ENCODE data around the gene S100A1. TPM values are rescaled to one million over a fixed set of nuclear protein-coding genes. Genes with fewer than 3 reads are reported as not detected.

S100A1 gene
- total RNA-seq, 2 experiments from 2014 or later, result not detected

DNA sequence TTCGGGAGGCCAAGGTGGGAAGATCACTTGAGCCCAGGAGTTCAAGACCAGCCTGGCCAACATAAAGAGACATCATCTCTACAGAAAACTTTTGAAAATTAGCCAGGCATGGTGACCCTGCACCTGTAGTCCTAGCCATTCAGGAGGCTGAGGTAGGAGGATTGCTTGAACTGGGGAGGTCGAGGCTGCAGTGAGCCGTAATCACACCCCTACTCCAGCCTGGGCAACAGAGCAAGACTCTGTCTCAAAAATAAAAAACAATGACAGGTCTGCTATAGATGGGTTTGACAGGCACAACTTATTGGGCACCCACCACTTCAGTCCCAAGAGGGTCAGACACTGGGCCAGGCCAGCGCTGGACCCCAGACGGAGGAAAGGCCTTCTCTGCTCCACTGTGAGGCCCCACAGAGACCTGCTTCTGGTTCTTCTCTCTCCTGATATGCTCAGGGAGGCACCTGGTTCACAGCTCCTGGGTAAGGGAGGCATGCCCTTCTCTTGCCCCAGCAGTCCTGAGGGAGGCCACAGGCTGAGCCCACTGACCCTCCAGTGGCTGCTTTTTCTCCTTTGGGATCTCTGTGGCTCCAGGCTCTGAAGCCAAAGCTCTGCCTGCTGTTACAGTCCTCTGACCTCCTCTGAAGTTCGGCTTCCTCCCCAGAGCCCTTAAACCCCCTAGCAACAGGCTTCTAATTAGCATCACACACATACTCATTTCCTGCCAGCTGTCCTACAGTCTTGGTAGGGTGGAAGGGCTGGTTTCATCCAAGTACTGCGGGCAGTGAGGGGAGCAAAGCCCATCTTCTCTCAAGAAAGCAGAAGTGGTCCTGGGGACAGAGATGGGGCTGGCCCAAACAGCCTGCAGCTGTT, 29.7 kb upstream of the S100A1 start:
- intact Hi-C loops (cut with micrococcal nuclease), result no loop called here

DNA sequence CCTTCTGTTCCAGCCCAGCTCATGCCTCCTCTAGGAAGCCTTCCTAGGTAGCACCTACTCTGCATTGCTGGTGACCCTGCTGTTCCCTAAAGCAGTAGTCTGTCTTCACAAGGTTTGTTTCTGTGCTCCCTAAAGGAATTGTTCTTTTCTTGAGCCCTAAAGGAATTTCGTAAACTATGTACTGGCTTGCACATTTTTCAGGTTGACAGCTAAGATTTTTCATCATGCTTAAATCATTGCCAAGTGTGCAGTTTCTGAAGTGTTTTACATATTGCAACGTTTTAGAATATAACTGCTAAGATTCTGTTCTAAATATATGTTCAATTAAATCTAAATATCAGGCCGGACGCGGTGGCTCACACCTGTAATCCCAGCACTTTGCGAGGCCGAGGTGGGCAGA, 28.4 kb upstream of the S100A1 start:
- Mint-ChIP-seq H3K27me3 (ENCODE audit: low read depth) (no peaks in the 10 kb centered on the region), H3K9me3 (no peaks in the 10 kb centered on the region), H3K4me3 (no peak overlapping the region), H3K4me1 (ENCODE audit: low read depth) (peaks cover 16% of the 10 kb centered on the region), H3K27ac (no peak overlapping the region), H3K36me3 (ENCODE audit: low read depth) (no peaks in the 10 kb centered on the region)
- intact Hi-C loops (cut with micrococcal nuclease), result no loop called here
- CTCF ChIA-PET, result interaction anchor here (0.6 kb wide), 1 partner anchor 162 kb away, joined by 3 read pairs; no protein-coding TSS in a partner anchor
- DNase-seq, result no peak

More for the DNA sequence above, 29.7 kb upstream of the S100A1 start:
- Mint-ChIP-seq H3K4me1 (ENCODE audit: low read depth) (peaks cover 16% of the 10 kb centered on the region), H3K9me3 (no peaks in the 10 kb centered on the region), H3K27me3 (ENCODE audit: low read depth) (no peaks in the 10 kb centered on the region), H3K27ac (no peak overlapping the region), H3K36me3 (ENCODE audit: low read depth) (no peaks in the 10 kb centered on the region), H3K4me3 (no peak overlapping the region)
- CTCF ChIA-PET, result interaction anchor here (0.6 to 0.7 kb wide), 2 partner anchors 65 to 100 kb away, joined by 5 to 7 read pairs; no protein-coding TSS in a partner anchor
- peak; percentile 31 for DNase-seq

DNA sequence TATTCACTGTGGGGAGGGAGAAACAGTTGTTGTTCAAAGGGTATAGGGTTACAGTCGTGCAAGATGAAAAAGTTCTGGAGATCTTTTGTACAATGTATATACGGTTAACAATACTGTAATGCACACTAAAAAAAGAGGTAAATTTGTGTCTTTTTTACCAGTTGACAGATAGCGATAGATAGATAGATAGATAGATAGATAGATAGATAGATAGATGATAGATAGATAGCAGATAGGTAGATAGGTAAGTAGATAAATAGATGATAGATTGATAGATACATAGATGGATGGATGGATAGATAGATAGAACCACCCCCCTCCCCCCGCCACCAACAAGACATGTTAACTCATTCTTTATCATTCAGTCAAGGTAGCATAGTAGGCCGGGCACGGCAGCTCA, 25.5 kb upstream of the S100A1 start:
- no peak for DNase-seq
- Mint-ChIP-seq H3K4me1 (ENCODE audit: low read depth) (peaks cover 10% of the 10 kb centered on the region), H3K27me3 (ENCODE audit: low read depth) (no peaks in the 10 kb centered on the region), H3K36me3 (ENCODE audit: low read depth) (no peaks in the 10 kb centered on the region), H3K4me3 (no peak overlapping the region), H3K9me3 (no peaks in the 10 kb centered on the region), H3K27ac (no peak overlapping the region)
- intact Hi-C loops (cut with micrococcal nuclease), result no loop called here
- CTCF ChIA-PET, result no interaction called here

DNA sequence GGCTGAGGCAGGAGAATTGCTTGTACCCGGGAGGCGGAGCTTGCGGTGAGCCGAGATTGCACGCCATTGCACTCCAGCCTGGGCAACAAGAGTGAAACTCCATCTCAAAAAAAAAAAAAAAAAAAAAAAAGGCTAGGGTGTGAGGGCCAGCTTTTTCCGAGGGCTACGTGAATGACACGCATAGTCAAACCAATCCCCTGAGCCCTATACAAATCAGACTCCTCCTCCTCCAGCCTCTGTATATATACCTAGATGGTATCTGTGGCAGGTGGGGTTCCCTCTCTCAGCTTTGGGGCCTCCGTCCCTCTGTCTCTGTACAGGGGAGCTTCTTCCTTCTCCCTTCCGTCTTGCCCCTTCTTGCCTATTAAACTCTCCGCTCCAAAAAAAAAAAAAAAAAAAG, 22.0 kb upstream of the S100A1 start:
- no peak overlapping the region for H3K4me3 Mint-ChIP-seq
- H3K9me3 Mint-ChIP-seq, result no peaks in the 10 kb centered on the region
- H3K27me3 Mint-ChIP-seq (ENCODE audit: low read depth), result no peaks in the 10 kb centered on the region
- no peak overlapping the region for H3K27ac Mint-ChIP-seq
- no peaks in the 10 kb centered on the region for H3K36me3 Mint-ChIP-seq (ENCODE audit: low read depth)
- no peak for DNase-seq
- CTCF ChIA-PET, result interaction anchor here (1.5 kb wide), 1 partner anchor 9 kb away, joined by 3 read pairs; no protein-coding TSS in a partner anchor
- H3K4me1 Mint-ChIP-seq (ENCODE audit: low read depth), result peaks cover 3% of the 10 kb centered on the region
- intact Hi-C loops (cut with micrococcal nuclease), result no loop called here

DNA sequence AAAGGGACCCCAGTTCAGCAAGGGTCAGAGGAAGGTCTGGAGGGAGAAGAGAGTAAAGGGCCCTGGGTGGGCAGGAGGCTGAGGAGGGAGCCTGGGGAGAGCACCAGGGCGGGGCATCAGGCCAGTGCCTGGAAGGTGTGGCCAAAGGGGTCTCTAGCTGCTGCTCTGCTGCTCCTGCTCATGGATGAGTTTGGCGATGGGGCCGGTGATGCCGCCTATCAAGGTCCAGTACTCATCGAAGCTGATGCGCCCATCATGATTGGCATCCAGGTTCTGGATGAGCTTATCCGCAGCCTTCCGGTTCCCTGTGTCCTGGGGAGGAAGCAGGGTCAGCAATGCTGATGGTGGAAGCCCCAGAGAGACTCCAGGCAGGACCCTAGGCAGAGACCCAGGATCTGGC, 20.9 kb upstream of the S100A1 start:
- no peak for DNase-seq
- H3K27me3 Mint-ChIP-seq (ENCODE audit: low read depth), result no peaks in the 10 kb centered on the region
- intact Hi-C loops (cut with micrococcal nuclease), result no loop called here
- H3K4me1 Mint-ChIP-seq (ENCODE audit: low read depth), result peaks cover 3% of the 10 kb centered on the region
- CTCF ChIA-PET, result interaction anchor here (1.5 kb wide), 1 partner anchor 8 kb away, joined by 3 read pairs; no protein-coding TSS in a partner anchor
- H3K9me3 Mint-ChIP-seq, result no peaks in the 10 kb centered on the region
- no peak overlapping the region for H3K4me3 Mint-ChIP-seq
- no peaks in the 10 kb centered on the region for H3K36me3 Mint-ChIP-seq (ENCODE audit: low read depth)
- H3K27ac Mint-ChIP-seq, result no peak overlapping the region

DNA sequence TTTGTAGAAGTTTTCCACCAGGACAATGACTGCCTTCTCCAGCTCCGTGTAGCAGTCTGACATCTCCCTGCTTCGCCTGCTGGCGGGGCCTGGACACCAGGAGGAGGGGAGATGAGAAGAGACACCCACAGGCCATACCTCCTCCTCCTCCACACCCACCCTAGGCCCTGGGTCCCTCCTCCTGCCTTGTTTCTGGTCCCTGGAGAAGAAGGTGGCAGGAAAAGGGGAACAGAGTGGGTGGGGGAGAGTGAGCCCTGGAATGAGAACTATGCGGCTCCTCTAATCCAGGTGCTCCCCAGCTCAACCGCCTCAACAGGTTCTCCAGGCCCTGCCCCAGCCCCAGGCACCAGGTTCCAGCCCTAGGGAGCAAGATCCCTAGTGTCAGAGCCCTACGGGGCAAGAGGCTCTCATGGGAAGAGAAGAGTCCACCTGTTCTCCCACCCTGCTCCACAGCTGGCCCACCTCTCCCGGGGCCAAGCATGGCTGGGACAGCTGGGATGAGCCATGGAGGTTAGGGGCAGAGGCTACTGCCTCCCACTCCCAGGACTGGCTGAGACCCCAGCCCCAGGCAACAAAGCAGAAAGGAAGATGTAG, 20.0 kb upstream of the S100A1 start:
- H3K9me3 Mint-ChIP-seq, result no peaks in the 10 kb centered on the region
- H3K4me3 Mint-ChIP-seq, result no peak overlapping the region
- no peaks in the 10 kb centered on the region for H3K36me3 Mint-ChIP-seq (ENCODE audit: low read depth)
- CTCF ChIA-PET, result no interaction called here
- no peak overlapping the region for H3K27ac Mint-ChIP-seq
- intact Hi-C loops (cut with micrococcal nuclease), result no loop called here
- no peak for DNase-seq
- no peaks in the 10 kb centered on the region for H3K27me3 Mint-ChIP-seq (ENCODE audit: low read depth)
- H3K4me1 Mint-ChIP-seq (ENCODE audit: low read depth), result no peaks in the 10 kb centered on the region

DNA sequence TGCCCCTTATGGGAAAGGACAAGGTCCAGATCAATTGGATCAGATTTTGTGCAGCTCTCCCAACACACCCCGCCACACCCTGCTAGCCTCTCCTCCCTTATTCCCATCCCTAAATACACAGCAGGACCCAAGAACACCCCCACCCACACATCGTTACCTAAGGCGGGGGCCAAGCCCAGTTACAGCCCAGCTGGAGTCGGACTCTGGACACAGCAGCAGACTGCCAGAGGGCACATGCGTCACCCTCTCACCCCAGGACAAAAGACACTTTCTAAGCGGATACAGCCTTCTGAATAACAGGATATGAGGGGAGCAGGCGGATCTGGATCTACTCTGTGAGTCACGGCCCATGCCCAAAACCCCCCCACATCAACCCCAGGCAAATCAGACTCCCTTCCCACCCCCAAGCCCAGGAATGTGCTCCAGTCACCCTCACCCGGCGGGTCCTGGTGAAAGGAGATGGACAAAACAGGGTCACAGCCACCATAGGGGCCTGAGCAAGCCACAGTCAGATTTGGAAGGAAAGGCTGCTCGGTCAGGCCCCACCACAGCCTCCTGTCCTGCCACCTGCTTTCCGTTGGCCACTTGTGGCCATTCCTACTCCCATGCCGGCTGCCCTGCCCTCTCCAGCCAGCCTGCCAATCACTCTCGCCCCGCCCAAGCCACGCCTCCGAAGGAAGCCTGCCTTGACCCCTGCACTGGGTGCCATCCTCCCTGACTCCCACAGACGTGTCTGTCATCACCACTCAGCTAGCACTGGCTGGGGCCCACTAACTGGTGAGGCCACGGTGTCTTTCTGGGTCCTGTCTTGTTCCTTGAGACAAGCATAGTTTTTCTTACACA, 19.3 kb upstream of the S100A1 start:
- Mint-ChIP-seq H3K4me3 (no peak overlapping the region), H3K27me3 (ENCODE audit: low read depth) (no peaks in the 10 kb centered on the region), H3K36me3 (ENCODE audit: low read depth) (no peaks in the 10 kb centered on the region), H3K4me1 (ENCODE audit: low read depth) (no peaks in the 10 kb centered on the region), H3K27ac (no peak overlapping the region), H3K9me3 (no peaks in the 10 kb centered on the region)
- no peak for DNase-seq
- CTCF ChIA-PET, result interaction anchor here (0.6 kb wide), 1 partner anchor 90 kb away, joined by 4 read pairs; no protein-coding TSS in a partner anchor
- intact Hi-C loops (cut with micrococcal nuclease), result no loop called here

DNA sequence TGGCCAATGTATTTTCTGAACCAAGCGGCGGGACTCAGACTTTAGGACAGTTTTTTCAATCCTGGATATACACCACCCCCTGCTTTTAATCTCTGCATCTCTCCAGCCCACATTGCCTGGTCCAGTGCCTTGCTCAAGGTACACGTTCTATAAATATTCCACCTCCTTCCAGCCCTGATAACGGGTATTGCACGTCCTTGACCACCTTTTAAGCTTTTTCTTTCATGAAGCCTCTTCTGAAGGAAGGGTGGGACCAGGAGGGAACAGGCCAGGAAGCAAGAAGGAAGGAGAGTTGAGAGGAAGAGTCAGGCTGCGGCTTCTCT, 18.7 kb upstream of the S100A1 start:
- Mint-ChIP-seq H3K27me3 (ENCODE audit: low read depth) (no peaks in the 10 kb centered on the region), H3K9me3 (no peaks in the 10 kb centered on the region), H3K27ac (no peak overlapping the region), H3K4me1 (ENCODE audit: low read depth) (no peaks in the 10 kb centered on the region), H3K36me3 (ENCODE audit: low read depth) (no peaks in the 10 kb centered on the region), H3K4me3 (no peak overlapping the region)
- intact Hi-C loops (cut with micrococcal nuclease), result no loop called here
- no peak for DNase-seq
- CTCF ChIA-PET, result interaction anchor here (0.6 kb wide), 1 partner anchor 90 kb away, joined by 4 read pairs; no protein-coding TSS in a partner anchor

DNA sequence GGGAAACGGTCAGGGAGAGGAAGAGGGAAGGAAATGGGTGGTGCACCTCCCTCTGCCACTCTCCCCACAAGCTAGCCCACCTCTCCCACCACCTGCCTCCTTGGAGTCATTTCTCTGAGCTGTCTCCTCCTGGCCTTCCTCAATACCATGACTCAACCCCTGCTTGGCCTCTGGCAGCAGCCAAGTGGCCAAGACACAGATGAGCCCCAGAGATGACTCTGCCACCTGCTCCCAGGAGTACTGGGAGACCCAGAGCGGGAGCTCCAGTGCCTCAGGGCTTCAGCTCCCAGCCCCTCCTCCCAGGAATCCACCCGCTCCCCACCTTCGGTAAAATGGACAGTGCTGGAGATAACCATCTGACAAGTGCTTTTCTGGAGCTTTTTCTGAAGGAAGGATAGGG, 17.9 kb upstream of the S100A1 start:
- DNase-seq, result no peak
- H3K36me3 Mint-ChIP-seq (ENCODE audit: low read depth), result no peaks in the 10 kb centered on the region
- H3K9me3 Mint-ChIP-seq, result no peaks in the 10 kb centered on the region
- no peaks in the 10 kb centered on the region for H3K4me1 Mint-ChIP-seq (ENCODE audit: low read depth)
- CTCF ChIA-PET, result no interaction called here
- no peaks in the 10 kb centered on the region for H3K27me3 Mint-ChIP-seq (ENCODE audit: low read depth)
- H3K27ac Mint-ChIP-seq, result no peak overlapping the region
- intact Hi-C loops (cut with micrococcal nuclease), result no loop called here
- no peak overlapping the region for H3K4me3 Mint-ChIP-seq

DNA sequence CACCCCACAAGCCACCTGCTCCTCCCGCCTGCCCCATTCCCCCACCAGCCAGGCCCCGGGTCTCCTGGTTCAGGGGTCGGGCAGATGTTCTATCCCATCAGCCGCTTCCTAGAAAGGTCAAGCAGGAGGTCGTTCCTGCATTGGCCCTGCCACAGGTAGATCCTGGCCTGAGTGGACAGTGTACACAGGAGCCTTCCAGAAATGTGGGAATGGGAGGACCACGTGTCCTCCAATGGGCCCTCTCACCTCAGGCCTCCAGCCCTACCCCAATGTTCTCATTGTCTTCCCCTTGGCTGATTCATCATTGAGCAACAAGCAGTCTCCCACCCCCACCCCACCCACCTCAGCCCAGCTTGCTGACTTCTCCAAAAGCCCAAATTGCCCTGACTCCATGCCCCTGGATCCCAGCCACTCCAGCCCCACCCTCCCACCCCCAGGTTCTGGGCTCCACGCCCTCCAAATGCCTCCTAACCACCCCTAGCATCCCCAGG, 17.4 kb upstream of the S100A1 start:
- no peak overlapping the region for H3K4me3 Mint-ChIP-seq
- H3K9me3 Mint-ChIP-seq, result no peaks in the 10 kb centered on the region
- intact Hi-C loops (cut with micrococcal nuclease), result no loop called here
- DNase-seq, result no peak
- H3K4me1 Mint-ChIP-seq (ENCODE audit: low read depth), result no peaks in the 10 kb centered on the region
- no peaks in the 10 kb centered on the region for H3K27me3 Mint-ChIP-seq (ENCODE audit: low read depth)
- CTCF ChIA-PET, result no interaction called here
- no peak overlapping the region for H3K27ac Mint-ChIP-seq
- no peaks in the 10 kb centered on the region for H3K36me3 Mint-ChIP-seq (ENCODE audit: low read depth)

DNA sequence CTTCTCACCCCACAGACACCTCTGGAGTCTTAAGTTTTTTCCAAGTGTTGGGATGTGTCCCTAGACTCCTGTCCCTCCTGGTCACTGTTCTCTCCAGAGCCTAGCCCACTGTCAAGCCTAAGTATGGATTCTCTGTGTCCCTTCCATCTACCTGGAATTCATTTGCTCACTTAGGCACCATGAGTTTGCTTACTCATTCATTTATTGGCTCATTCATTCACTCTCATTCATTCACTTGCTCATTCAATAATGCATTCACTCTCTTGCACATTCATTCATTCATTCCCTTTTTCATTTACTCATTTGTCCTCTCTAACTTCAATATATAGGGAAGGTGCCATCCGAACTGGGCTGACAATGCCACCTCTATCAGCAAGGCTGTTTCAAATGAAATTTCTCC, 16.9 kb upstream of the S100A1 start:
- Mint-ChIP-seq H3K4me3 (no peak overlapping the region), H3K27me3 (ENCODE audit: low read depth) (no peaks in the 10 kb centered on the region), H3K36me3 (ENCODE audit: low read depth) (no peaks in the 10 kb centered on the region), H3K27ac (no peak overlapping the region), H3K4me1 (ENCODE audit: low read depth) (no peaks in the 10 kb centered on the region), H3K9me3 (no peaks in the 10 kb centered on the region)
- no peak for DNase-seq
- CTCF ChIA-PET, result no interaction called here
- intact Hi-C loops (cut with micrococcal nuclease), result no loop called here

DNA sequence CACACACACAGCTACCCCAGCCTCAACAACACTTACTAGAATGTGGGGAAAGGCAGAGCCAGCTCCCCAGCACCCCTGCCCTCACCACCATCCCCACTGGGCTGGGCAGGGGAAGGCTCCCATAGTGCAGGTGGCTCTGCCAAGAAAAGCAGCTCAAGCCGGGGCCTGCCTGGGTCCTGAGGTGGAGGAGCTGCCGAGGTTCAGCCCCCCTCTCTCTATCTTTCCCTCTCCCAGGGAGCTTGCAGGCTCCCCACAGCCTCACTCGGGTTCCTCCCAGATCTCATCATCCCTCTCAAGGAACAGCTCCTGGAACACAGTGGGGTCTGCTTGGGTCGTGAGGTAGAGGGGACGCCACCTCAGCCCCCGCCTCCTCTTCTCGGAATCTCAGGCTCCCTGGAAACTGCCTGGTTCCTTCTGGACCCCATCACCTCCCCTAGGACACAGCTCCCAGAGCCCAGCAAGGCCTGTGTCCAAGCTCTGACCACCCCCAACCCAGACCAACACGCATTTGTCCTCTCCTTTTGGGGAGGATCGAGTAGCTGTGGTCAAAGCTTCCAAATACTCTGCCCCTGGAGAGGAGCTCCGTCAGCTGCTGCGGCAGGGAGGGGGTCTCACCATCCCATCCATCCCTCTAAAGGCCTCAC, 16.0 kb upstream of the S100A1 start:
- H3K27ac Mint-ChIP-seq, result no peak overlapping the region
- intact Hi-C loops (cut with micrococcal nuclease), result no loop called here

More for the DNA sequence above, 16.0 kb upstream of the S100A1 start:
- CTCF ChIA-PET, result interaction anchor here (1.0 kb wide), 1 partner anchor 10 kb away, joined by 5 read pairs; no protein-coding TSS in a partner anchor
- H3K4me3 Mint-ChIP-seq, result no peak overlapping the region
- H3K27me3 Mint-ChIP-seq (ENCODE audit: low read depth), result no peaks in the 10 kb centered on the region
- no peaks in the 10 kb centered on the region for H3K9me3 Mint-ChIP-seq
- no peak for DNase-seq
- no peaks in the 10 kb centered on the region for H3K36me3 Mint-ChIP-seq (ENCODE audit: low read depth)
- H3K4me1 Mint-ChIP-seq (ENCODE audit: low read depth), result no peaks in the 10 kb centered on the region

Measured in activated naive CD4-positive, alpha-beta T cell treated with anti-CD3 and anti-CD28 coated beads for 36 hours (primary cell).